ENCODE data around the gene CTNND2.

DNA sequence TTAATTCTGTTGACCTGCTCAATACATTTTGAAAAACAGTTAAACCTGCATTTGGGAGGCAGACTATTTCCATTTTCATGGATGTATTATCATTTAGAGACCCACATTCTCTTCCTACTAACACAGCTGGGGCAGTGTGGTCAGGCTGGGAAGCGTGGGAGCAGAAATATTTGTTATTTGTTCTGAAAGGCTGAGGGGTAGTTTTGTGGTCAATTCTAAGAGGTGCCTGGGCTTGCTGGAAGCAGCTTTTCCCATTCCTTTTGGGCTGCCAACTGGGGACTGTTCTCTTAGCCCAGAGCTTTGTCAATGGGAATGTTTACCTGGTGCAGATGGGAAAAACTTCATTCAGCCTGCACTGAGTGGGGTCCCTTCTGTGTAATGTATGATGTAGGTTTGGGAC lies 971.8 kb downstream of the CTNND2 start:
- TF ChIP-seq, protein P1, sequence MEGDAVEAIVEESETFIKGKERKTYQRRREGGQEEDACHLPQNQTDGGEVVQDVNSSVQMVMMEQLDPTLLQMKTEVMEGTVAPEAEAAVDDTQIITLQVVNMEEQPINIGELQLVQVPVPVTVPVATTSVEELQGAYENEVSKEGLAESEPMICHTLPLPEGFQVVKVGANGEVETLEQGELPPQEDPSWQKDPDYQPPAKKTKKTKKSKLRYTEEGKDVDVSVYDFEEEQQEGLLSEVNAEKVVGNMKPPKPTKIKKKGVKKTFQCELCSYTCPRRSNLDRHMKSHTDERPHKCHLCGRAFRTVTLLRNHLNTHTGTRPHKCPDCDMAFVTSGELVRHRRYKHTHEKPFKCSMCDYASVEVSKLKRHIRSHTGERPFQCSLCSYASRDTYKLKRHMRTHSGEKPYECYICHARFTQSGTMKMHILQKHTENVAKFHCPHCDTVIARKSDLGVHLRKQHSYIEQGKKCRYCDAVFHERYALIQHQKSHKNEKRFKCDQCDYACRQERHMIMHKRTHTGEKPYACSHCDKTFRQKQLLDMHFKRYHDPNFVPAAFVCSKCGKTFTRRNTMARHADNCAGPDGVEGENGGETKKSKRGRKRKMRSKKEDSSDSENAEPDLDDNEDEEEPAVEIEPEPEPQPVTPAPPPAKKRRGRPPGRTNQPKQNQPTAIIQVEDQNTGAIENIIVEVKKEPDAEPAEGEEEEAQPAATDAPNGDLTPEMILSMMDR (conservative IDR thresholded peaks at IDR 0.05 in 1 of 2, IDR thresholded peaks at IDR 0.05 in 1 of 2; ENCODE audit: extremely low read depth in 1 of 2, insufficient read depth in 1 of 2, low read depth in 1 of 2, low read length in 2 of 2), result no peak
- no peak for TF ChIP-seq EZH2 (IDR thresholded peaks at IDR 0.05; ENCODE audit: borderline replicate concordance, low read length)
